HG03460 (cell line): ENCODE data around the gene C9orf153.
"Not testable (repeated sequence)": the region's sequence is repeated elsewhere in the genome, so short reads cannot be mapped to it uniquely, and the experiment has no call there.

Source experiments
- ATAC-seq: cut with Tn5 transposase; IDR thresholded peaks from one replicate; pipeline ENCODE4 v1.9.1; 2021; ENCODE audit not compliant: unreplicated experiment

C9orf153 gene

DNA sequence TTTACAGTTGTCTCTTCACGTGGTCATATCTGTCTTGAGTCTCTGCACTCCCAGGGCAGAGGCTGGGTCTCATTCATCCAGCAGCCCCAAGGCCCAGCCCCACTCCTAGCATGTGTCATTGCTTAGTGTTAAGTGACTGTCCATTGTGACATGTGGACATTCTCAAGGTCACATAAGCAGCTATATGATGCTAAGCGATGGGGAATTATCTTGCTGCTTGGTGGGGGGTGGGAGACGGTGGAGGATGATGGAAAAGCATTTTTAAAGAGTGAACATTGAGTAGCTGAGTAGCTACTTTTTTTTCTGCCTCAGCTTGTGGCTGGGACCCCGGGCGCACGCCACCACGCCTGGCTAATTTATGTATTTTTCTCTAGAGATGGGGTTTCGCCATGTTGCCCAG lies at the start of gene C9orf153:
Gene C9orf153 (minus strand): TSS at position 101 of the 400 bp plus-strand sequence. CDS start 30,054 bp downstream, outside the sequence.
- no peak for ATAC-seq

DNA sequence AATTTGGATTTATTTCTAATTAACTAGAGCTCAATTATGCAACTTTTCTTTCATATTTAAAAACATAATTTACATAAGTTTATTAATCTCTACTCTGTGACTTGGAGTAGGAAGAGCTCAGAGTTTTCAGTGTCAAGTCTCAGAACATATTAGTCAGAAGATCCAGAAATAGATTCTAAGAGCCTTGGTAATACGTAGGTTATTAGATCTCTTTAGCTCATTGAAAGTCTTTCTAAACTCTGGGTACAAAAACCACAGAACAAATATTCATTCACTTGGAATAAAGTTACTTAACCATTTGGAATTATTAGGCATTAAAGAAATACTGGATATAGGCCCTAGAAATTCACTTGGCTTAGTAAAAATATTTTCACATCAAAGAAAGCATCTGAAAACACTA lies 49.2 kb upstream of the C9orf153 start:
- ATAC-seq, result no peak

DNA sequence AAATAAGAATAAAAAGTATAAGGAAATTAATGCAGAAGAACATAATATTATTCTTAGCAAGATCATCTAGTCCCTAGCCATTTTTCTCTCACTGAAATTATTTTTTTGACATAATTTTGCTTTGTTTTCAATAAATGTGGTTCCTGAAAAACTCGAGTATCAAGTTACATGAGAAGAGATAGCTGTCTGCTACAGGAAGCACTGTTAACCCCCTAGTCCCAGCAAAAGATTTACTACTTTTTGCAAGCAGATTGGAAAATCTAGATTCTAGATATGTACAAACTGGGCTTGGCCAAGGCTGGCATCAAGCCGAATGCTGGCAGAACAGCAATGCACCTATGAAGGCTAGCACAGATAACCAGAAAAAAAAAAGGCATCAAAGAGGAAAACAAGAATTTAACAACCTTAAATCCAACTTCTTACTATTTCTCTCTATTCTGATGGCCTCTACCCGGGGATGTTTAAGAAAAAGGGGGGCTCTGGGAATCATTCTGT lies 44.8 kb upstream of the C9orf153 start:
- no peak for ATAC-seq

DNA sequence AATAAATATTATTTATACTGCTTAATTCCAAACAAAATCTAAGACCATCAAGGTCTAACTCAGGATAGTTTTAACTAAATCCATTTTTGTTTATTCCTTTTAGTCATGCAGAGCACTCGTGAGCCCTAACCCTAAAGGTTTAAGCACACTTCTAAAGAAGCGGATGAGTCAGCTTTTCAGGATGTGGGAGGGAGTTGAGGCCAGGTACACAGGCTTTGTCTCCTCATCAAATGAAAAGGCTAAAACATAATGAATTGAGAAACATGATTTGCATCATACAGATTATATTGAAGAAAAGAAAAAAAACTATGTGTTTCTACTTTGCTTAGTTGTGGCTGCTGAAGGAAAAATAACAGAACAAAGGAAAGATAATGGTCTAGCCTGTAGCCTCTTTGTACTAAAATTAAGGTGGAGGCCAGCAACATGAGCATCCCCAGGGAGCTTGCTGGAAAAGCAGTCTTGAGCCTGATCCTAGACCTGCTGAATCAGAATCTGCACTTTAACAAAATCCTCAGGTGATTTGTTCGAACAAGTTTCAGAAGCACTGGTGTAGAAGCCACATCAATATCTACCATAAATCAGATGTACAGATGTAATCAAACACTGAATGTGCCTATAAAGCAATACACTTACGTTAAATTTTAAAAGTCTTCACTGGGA lies 44.0 kb upstream of the C9orf153 start:
- no peak for ATAC-seq

DNA sequence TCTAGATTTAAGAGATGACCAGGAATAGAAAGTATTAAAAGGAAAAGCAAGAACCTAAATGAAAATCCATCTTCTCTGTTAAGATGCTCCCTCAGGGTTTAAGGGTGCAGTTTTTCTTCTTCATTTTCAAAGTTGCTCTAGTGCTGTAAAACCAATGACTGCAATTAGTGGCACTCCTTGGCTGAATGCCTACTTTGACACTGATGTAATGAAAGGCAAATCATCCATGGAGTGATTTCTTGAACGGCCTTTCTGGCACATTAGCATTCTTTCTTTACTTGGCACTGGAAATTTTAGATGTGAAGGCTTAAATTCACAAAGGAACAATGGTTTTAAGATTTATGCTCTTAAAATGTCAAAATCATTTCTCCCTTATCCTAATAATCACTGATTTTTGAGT lies 42.2 kb upstream of the C9orf153 start:
- no peak for ATAC-seq

DNA sequence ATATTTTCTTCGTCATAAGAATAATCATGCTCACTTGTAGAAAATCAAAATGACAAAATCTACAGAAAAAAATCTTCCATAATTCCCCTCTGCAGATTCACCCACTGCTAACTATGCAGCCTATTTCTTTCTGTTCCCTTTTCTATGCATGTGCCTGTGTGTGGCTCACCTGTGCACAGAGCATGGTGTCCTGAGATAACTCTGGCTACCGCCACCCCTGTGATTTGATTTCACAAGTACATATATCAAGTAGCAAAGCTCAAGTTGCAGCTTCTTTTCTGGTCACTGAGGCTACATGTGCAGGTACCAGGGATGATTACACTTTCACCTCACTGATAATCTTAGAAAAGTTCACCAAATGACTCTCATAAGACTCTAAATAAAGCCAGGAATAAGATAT lies 41.2 kb upstream of the C9orf153 start:
- ATAC-seq, result no peak

DNA sequence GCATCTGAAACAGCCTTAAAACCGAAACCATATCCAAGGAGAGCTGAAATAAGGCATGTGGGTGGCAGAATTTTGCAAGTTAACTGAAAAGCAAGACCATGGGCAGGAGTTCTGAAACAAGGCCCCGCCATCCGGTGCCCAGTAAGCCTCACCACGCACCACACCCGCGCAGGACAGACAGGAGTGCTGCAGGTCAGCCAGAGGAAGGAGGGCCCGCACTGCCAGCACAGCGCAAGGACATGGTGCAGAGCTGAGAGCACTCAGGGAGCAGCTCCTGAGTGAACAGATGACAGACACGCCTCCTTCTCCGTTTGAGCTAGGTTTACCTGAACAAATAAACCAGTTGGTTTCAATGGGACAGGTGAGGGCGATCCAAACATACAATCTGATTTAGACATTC lies 39.4 kb upstream of the C9orf153 start:
- ATAC-seq, result no peak

DNA sequence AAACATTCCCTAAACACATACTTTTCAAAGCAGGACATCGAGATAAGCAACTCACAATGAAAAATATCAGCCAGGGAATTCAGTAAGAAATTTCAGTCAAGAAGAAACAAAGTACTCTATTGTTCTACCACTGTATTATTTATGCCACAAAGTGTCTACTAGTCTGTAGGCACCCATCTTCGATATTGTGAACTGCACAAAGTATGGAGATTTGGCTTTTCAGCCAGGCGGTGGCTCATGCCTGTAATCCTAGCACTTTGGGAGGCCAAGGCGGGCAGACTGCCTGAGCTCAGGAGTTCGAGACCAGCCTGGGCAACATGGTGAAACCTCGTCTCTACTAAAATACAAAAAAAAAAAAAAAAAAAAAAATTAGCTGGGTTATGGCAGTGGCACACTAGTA lies 30.9 kb upstream of the C9orf153 start:
- ATAC-seq, result not testable (repeated sequence)

DNA sequence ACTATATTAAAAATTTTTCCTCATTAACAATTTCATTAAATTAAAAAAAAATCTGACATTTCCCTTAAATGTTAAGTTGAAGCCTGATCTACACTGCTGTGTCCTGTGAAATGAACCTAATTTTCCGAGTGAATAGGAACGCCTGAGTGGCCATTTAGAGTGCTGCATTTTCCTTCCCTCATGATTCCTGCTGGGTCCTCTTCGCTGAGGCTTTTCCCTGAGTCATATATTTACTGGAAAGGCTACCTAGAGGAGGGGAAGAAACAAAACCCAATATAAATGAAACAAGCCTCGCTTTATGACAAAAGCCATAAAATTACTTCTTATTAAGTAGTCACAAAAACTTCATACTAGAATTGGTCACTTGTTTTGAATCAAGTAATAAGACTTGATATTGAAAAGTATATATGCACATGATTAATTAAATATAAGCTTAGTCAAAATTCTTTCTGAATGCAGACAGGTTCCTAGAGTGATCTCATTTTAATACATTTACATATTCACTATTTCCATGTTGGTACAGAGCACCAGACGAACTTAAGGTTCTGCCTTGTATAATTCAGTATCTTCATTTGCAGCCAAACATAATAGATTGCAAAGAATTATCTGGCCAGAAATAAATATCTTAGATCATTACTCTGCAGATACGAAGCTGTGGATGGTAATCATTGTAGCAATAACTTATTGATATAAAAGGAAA lies 29.2 kb upstream of the C9orf153 start:
- no peak for ATAC-seq

DNA sequence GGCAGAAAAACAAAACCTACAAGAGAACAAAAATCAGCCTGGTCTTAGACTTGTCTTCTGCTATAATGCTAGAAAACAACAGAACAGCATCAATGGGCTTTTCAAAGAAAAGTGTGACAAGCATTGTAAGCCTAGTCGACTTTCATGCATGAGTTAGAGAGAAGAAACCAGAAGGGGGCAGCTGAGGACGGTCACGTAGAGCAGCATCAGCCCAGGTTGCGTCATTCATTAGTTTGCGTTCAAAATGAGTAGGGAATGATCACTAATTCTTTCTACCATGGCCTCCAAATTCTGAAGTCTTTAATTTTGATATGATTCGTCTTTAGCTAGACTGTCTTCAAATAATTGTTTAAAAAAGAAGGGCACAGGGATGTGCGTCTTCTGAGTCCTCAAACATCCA lies 27.6 kb upstream of the C9orf153 start:
- ATAC-seq, result no peak

DNA sequence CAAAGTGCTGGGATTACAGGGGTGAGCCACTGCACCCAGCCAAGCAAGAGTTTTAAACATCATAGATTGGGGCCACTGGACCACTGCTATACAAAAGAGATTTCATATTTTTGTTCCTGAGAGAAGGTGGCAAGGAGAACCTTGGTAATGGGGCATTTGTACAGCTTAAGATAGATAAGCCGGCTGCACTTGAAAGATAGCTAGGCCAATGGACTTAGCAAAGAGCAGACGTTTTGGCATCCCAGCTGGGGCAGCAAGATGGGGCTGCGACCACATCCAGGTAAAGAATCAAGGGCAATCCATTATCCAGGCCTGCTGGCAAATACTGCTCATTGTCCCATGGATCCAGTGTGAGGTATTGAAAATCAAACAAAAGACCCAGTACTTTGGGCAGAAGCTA lies 26.8 kb upstream of the C9orf153 start:
- no peak for ATAC-seq

DNA sequence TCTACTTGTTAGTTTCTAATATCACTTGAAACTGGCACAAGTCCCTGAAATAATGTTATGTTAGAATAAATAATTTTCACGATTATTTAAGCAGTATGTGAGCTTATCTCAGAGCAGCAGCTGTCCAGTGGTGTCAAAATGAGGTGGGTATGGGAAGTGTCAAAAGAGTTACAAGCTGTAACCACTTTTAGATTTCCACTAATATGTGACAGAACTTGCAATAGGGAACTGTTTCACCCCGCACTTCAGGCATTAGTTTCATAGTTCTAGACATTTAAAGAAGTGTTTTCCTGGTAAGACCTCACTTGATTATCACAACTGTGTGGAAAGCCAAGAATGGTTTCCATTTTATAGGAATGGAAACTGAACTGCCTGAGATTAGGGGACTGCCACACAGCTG lies 25.8 kb upstream of the C9orf153 start:
- ATAC-seq, result no peak

DNA sequence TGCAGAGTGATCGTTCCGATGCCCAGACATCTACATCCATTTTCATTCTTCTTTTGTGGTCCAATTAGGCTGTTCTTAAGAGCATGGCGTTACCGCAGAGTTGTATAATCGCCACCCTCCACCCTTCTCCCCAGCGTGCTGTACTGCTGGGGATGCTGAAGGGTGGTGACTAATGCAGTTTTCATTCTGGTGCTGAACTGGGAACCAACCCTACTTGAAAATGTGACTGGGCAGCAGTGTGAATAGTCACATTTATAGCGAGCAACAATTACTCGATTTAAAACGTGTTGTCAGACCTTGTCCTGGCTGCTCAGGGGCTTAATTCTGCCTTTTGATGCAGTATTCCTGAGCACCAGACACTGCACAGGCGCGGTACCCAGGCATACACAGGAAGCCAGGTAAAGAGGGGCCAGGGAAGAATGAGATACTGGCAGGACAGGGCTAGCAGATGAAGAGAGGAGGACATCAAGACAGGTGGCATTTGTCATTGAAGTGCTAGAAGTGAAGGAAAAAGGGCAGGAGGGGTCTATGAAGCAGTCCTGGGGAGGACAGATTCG lies 23.6 kb upstream of the C9orf153 start:
- peak; percentile 21 for ATAC-seq

DNA sequence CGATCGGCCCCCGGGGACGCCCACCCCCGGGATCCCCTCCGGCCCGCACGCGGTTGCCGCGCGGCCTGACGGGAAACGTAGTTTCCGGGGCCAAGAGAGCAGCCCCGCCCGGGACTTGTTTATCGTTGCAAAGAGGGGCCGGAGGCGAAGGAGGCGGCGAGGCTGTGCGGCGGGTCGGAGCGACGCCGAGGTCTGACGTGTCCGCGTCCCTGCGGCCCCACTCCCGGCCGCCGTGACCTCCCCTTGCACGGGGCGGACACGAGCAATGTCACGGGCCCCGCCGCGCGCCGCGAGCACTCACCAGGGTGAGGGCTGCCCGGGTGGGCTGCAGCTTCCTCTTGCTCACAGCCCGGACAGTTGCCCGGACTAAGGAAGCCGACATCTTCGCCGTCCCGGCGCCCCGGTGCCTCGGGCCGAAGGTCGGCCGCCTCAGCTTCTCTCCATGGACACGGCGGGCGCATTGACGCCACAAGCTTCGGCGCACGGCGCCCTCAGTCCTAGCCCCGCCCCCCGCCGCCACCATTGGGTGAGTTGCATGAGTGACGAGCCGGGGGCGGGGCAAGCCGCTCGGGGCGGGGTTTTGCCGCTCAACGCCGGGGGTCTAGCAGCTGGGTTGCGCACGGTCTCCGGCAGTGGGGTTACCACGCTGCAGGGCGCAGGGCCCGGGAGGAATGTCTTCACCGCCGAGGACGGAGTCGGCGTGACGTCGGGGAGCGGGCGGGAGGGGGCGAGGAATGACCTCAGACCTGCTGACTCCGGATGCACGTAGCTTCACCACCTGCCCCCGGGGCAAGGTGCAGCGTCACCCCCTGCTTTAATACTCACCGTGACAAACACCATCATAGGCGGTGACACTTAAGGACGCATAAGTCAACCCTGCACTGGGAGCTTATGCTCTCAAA lies 22.9 kb upstream of the C9orf153 start, which contains the start of gene ISCA1:
Gene ISCA1 (minus strand): TSS at position 462 of the 902 bp plus-strand sequence. CDS start 80 bp downstream, at position 382.
- ATAC-seq, result peak; percentile 84

DNA sequence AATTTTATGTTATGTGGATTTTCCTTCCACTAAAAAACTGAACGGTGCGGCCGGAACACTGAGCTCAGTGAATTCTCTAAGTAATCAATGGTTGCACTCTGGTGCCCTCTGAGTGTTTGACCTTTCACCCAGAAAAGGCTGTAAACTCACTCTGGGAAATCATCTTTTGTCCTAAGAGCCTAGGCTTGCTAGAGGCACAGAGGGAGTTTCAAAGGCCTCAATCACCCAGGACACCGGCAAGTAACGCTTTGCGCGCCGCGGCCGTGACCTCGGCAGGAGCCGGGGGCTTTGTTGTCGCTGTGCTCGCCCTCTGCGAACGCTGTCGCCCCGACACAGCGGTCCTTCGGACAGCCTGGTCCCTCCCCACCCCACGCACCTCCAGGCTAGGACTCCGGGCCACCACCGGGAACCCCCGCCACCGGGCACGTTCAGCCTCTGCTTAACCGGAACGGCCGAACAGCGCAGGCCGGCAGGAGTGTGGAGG lies 22.2 kb upstream of the C9orf153 start:
- peak; percentile 1 for ATAC-seq

DNA sequence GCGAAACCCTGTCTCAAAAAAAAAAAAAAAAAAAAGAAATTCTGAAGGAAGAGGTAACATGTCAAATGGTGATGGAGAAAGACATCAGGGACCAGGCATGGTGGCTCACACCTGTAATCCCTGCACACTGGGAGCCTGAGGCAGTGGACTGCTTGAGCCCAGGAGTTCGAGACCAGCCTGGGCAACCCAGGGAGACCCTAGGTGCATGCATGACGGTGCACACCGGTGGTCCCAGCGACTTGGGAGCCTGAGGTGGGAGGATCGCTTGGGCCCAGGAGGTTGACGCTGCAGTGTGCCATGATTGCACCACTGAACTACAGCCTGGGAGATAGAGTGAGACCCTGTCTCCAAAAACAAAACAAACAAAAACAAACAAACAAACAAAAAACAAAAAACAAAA lies 21.1 kb upstream of the C9orf153 start:
- ATAC-seq, result no peak

DNA sequence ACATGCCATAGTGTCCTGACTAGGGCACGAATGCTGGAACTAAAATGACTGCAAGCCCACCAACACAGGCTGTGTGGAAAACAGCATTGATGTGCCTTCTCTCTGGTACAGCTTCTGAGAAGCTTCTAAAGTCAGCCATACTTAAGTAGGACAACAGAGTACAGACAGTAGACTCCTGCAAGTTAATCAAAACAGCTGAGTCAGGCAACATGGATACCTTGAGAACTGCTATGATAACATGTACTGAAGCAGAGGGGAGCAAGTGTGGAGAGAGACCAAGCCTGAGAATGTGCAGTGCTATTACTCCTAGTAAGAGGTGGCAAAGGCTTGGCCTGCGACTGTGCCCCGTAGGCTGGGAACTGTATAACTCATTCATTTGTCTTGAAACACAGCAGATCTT lies 20.4 kb upstream of the C9orf153 start:
- no peak for ATAC-seq

DNA sequence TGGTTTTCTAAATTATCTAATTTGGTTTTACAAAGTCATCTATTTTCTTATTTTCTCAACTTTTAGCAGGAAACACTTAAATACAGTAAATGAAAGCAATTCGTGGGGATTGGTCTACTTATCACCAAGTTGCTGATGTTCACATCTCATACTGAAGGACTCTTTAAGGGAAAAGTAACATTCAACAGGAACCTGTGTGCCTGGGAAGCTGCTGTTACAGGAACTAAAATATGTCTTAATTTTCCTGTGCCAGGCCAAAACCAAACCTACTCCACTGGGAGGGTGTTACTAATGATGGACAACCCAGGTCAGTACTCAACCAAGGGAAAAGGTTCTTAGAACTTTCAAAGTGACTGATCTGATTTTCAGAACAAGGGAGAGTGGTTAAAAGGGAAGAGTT lies 17.6 kb upstream of the C9orf153 start:
- no peak for ATAC-seq

DNA sequence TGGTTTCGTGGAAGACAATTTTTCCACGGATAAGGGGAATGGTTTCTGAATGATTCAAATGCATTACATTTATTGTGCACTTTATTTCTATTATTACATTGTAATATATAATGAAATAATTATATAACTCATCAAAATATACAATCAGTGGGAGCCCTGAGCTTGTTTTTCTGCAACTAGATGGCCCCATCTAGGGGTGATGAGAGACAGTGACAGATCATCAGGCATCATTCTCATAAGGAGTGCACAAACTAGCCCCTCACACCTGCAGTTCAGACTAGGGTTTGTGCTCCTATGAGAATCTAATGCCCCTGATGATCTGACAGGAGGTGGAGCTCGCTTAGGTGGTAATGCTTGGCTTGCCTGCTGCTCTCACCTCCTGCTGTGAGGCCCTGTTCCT lies 16.5 kb upstream of the C9orf153 start:
- ATAC-seq, result no peak

DNA sequence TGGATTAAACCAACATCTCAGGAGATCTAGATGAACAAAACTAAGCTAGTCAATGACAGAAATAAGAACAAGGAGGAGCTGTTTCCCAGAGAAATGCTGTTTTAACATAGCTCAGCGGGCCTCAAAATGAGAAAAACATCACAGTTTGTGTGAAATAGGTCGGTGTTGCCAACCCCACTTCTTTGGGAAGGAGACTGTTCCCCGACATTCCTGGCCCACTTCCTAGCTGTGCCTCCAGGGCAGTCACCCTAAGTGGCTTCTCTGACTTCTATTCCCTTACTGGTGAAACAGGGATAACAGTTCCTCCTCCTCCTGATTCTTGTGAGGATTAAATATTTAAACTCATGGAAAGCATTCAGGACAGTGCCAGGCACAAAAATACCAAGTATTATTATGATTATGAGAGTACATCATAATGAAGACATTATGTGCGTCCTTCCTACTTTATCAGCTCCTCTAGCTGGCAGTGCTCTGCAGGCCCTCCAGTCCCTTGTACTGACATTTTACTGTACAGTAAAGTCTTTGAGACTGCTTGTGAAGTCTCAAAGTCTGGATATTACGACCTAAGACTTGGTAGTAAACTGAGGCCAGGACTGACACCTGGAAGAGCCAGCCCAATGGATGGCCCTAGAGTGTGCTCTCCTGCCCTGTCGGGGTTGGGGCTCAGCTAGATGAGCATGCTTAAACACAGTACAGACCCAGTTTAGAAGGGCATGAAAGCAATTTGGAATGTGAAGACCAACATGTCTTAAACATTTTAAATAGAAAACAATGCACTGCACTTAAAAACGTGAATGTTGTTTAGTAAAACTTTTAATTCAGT lies 15.6 kb upstream of the C9orf153 start:
- no peak for ATAC-seq
